ENCODE data around the gene MRPS22.

- TF ChIP-seq REST (IDR thresholded peaks at IDR 0.05) (no peak), CTCF (IDR thresholded peaks at IDR 0.05; ENCODE audit: low read depth, low read length, missing input control) (no peak), SP1 (IDR thresholded peaks at IDR 0.05) (no peak), EGR1 (IDR thresholded peaks at IDR 0.05; ENCODE audit: low read depth in 2 of 2) (no peak), JUND (IDR thresholded peaks at IDR 0.05) (no peak), HNF4G (IDR thresholded peaks at IDR 0.05) (no peak), TAF1 (conservative IDR thresholded peaks at IDR 0.05) (no peak), MAX (IDR thresholded peaks at IDR 0.05) (no peak), ATF3 (IDR thresholded peaks at IDR 0.05) (no peak)
Observed at GRCh38 chr3:139325551-139325950, 18.3 kb upstream of the MRPS22 start.

All from liver (tissue), 3 donors.